ENCODE measurements around the gene RTN4. TPM values are rescaled to one million over a fixed set of nuclear protein-coding genes. Genes with fewer than 3 reads are reported as not detected.

Gene RTN4
- total RNA-seq, 1 donor from 2014 or later, result 106 TPM

DNA sequence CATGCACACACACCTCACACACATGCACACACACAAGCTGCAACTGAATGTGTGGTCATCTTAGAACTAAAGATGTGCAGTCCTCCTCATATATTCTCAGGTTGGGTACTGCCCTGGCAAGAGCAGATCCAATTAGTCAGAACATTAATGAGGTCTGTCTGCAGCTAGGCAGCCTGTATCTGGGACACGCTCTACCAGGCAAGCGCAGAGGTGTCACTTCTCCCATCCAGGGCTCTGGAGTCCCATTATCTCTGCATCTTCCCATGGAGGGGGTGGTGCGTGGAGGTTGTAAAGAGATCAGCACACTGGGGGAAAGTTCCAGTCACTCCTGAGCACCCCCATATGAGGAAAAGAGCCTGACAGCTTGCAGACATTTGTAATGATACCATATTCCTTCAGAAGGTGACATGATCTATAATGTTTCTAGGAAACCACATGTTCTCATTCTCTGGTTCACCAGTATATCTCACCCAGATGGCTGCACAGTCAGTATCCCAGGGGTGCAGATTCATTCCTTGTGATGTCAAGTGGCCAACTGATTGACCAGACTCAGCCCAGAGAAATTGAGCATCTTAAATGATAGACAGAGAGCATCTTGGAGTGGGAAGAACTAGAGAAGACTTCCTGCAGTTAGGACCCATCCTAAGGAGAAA lies 95.4 kb downstream of the RTN4 start:
- FAIRE-seq, result no peak
- TF ChIP-seq, protein P1, sequence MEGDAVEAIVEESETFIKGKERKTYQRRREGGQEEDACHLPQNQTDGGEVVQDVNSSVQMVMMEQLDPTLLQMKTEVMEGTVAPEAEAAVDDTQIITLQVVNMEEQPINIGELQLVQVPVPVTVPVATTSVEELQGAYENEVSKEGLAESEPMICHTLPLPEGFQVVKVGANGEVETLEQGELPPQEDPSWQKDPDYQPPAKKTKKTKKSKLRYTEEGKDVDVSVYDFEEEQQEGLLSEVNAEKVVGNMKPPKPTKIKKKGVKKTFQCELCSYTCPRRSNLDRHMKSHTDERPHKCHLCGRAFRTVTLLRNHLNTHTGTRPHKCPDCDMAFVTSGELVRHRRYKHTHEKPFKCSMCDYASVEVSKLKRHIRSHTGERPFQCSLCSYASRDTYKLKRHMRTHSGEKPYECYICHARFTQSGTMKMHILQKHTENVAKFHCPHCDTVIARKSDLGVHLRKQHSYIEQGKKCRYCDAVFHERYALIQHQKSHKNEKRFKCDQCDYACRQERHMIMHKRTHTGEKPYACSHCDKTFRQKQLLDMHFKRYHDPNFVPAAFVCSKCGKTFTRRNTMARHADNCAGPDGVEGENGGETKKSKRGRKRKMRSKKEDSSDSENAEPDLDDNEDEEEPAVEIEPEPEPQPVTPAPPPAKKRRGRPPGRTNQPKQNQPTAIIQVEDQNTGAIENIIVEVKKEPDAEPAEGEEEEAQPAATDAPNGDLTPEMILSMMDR (IDR thresholded peaks at IDR 0.05; ENCODE audit: insufficient read depth, low read length, severe bottlenecking), result no peak
- DNase-seq (ENCODE audit: low read depth), result no peak
- H3K27me3 ChIP-seq (ENCODE audit: control insufficient read depth, insufficient read depth, low read length), result no peaks in the 10 kb centered on the region
- H3K4me3 ChIP-seq (ENCODE audit: low read depth, low read length), result no peak overlapping the region
- H3K36me3 ChIP-seq (ENCODE audit: control insufficient read depth, insufficient read depth, low read length), result no peaks in the 10 kb centered on the region

DNA sequence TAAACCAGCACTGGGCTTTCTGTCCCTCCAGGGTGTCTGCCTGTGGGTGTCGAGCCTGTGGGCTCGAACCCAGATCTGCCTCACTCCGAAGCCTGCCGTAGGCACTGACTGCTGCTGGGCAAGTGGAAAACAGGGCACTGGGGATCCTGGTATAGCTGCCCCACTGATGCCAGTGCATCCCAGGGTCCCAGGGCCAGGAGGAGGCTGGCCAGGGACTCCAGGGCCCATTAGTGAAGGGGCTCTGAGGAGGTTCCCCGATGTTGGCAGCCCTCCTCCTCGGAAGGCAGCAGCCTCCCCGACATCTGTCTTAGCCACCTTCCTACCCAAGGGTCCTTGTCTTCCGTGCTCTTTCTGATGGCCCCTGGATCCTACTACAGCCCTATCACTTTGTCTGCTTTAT lies 96.1 kb downstream of the RTN4 start:
- H3K4me3 ChIP-seq (ENCODE audit: low read depth, low read length), result no peak overlapping the region
- TF ChIP-seq, protein P1 (IDR thresholded peaks at IDR 0.05; ENCODE audit: insufficient read depth, low read length, severe bottlenecking), result no peak
- FAIRE-seq (no peak), DNase-seq (ENCODE audit: low read depth) (no peak)
- H3K27me3 ChIP-seq (ENCODE audit: control insufficient read depth, insufficient read depth, low read length), result no peaks in the 10 kb centered on the region
- no peaks in the 10 kb centered on the region for H3K36me3 ChIP-seq (ENCODE audit: control insufficient read depth, insufficient read depth, low read length)

DNA sequence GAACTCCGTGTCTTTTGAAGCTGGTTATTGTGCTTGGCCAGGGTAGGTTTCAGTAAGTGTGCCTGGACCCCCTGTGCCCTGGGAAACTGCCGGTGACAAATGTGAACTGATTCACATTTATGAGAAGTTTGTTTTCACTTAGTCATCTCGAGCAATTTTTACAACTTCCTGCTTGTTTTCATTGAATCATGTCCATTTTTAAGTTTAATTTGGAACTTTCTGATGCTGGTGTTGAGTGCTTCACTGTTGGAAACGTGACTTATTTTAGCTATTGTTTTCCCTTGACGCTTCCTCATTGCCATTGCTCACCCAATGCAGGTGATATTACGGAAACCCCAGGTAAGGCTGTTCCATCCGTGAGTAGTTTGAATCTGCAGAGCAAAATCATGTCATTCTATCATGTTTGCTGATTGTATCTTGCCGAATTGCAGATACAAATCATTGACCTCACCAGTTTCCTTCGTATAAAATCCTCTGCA lies 97.2 kb downstream of the RTN4 start:
- Histone ChIP-seq H3K36me3 (ENCODE audit: control insufficient read depth, insufficient read depth, low read length) (no peaks in the 10 kb centered on the region), H3K4me3 (ENCODE audit: low read depth, low read length) (no peak overlapping the region), H3K27me3 (ENCODE audit: control insufficient read depth, insufficient read depth, low read length) (no peaks in the 10 kb centered on the region)
- DNase-seq (ENCODE audit: low read depth) (peak; percentile 22), FAIRE-seq (no peak)
- TF ChIP-seq, protein P1 (IDR thresholded peaks at IDR 0.05; ENCODE audit: insufficient read depth, low read length, severe bottlenecking), result no peak

DNA sequence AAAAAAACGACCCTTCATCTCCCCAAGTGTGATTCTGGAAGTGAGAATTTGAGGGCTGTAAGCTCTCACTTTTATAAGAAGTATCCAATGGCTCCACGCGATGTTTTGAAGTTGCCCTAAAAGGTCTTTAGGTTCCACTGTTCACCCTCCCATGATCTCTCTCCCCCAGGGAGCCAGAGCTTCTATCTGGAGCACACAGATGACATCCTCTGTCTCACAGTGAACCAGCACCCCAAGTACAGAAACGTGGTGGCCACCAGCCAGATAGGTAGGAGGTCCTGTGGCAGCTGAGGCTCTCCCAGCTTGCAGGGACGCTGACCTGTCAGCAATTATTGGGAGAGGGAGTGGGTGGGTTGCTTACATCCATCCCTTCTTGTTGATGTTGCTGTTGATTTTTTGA lies 97.8 kb downstream of the RTN4 start:
- DNase-seq (ENCODE audit: low read depth) (no peak), FAIRE-seq (no peak)
- Histone ChIP-seq H3K4me3 (ENCODE audit: low read depth, low read length) (no peak overlapping the region), H3K36me3 (ENCODE audit: control insufficient read depth, insufficient read depth, low read length) (no peaks in the 10 kb centered on the region), H3K27me3 (ENCODE audit: control insufficient read depth, insufficient read depth, low read length) (no peaks in the 10 kb centered on the region)
- TF ChIP-seq, protein P1 (IDR thresholded peaks at IDR 0.05; ENCODE audit: insufficient read depth, low read length, severe bottlenecking), result no peak

DNA sequence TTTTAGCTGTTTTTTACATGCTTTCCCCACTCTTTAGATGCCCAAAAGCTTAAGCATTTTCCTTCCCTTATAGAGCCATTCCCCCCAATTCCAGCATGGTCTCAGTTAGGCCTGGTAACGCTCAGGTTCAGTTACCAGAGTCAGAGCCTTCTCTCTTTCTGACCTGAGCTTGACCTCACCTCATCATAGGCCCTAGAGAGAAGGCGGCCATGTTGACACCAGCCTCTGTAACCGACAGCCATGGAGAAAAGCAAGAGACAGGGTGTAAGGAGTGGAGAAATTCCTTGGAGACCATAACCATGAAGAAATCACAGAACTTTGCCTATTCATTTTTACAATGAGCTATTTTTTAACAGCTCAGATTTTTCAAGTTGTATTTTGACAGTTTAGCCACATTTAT lies 99.4 kb downstream of the RTN4 start:
- Histone ChIP-seq H3K4me3 (ENCODE audit: low read depth, low read length) (no peak overlapping the region), H3K27me3 (ENCODE audit: control insufficient read depth, insufficient read depth, low read length) (no peaks in the 10 kb centered on the region), H3K36me3 (ENCODE audit: control insufficient read depth, insufficient read depth, low read length) (no peaks in the 10 kb centered on the region)
- TF ChIP-seq, protein P1 (IDR thresholded peaks at IDR 0.05; ENCODE audit: insufficient read depth, low read length, severe bottlenecking), result no peak
- DNase-seq (ENCODE audit: low read depth) (no peak), FAIRE-seq (no peak)

DNA sequence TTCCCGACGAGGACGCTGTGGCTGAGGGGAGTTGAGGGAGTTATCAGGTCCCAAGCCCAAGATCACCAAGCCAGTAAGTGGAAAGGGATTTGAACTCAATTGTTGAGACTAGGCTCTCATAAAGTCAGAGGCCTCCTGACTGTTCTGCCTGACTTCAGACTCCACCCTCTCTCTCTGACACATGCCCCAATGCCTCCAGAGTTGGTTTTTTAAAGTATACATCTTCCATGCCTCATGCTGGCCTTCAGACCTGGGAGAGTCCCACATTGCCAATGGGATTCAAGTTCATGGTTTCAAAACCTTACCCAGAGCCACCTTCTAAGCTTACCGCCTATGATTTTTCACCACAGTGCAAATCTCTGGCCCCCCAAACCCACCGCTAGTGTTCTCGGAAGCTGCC lies 100.8 kb downstream of the RTN4 start:
- TF ChIP-seq, protein P1 (IDR thresholded peaks at IDR 0.05; ENCODE audit: insufficient read depth, low read length, severe bottlenecking), result no peak
- DNase-seq (ENCODE audit: low read depth) (no peak), FAIRE-seq (no peak)
- H3K36me3 ChIP-seq (ENCODE audit: control insufficient read depth, insufficient read depth, low read length), result no peaks in the 10 kb centered on the region
- no peak overlapping the region for H3K4me3 ChIP-seq (ENCODE audit: low read depth, low read length)
- H3K27me3 ChIP-seq (ENCODE audit: control insufficient read depth, insufficient read depth, low read length), result no peaks in the 10 kb centered on the region

Measured in bronchial epithelial cell (primary cell).